ENCODE data around the gene MRGPRG.

Gene MRGPRG

GRCh38 chr11:3222941-3223915 is 4.6 kb upstream of the MRGPRG start:
- DNase-seq = peak in 1 of 2 donors; percentile 60
- H3K4me3 ChIP-seq = no peak overlapping the region
- intact Hi-C loops (cut with DNase I; ENCODE audit: low total_unique reads) = loop anchor here (5.0 kb wide), 1 partner anchor 186 kb away; no protein-coding TSS in a partner anchor
- H3K36me3 ChIP-seq = no peaks in the 10 kb centered on the region
- H3K9me3 ChIP-seq = no peaks in the 10 kb centered on the region
- no peak overlapping the region for H3K27ac ChIP-seq
- peaks cover 0 to 91% of the 10 kb centered on the region in 2 donors for H3K27me3 ChIP-seq
- peaks cover 0 to 9% (median 3%) of the 10 kb centered on the region in 4 donors for H3K4me1 ChIP-seq
- no peak for TF ChIP-seq CTCF (IDR thresholded peaks at IDR 0.05)

- Histone ChIP-seq H3K4me1 (peaks cover 0 to 10% (median 4%) of the 10 kb centered on the region in 4 donors), H3K27ac (no peak overlapping the region), H3K4me3 (no peak overlapping the region), H3K9me3 (no peaks in the 10 kb centered on the region), H3K36me3 (no peaks in the 10 kb centered on the region), H3K27me3 (peaks cover 0 to 90% of the 10 kb centered on the region in 2 donors)
- no peak for TF ChIP-seq CTCF (IDR thresholded peaks at IDR 0.05)
- no peak for DNase-seq
- intact Hi-C loops (cut with DNase I; ENCODE audit: low total_unique reads) = loop anchor here (5.0 kb wide), 1 partner anchor 185 kb away; no protein-coding TSS in a partner anchor
Observed at GRCh38 chr11:3222003-3222855, 3.6 kb upstream of the MRGPRG start.

GRCh38 chr11:3221408-3222002 is 2.9 kb upstream of the MRGPRG start:
- TF ChIP-seq CTCF (IDR thresholded peaks at IDR 0.05) = no peak
- no peak overlapping the region for H3K27ac ChIP-seq
- peak in 1 of 2 donors; percentile 18 for DNase-seq
- no peaks in the 10 kb centered on the region for H3K9me3 ChIP-seq
- intact Hi-C loops (cut with DNase I; ENCODE audit: low total_unique reads) = loop anchor here (5.0 kb wide), 1 partner anchor 184 kb away; no protein-coding TSS in a partner anchor
- H3K4me1 ChIP-seq = peaks cover 0 to 14% (median 6%) of the 10 kb centered on the region in 4 donors
- no peak overlapping the region for H3K4me3 ChIP-seq
- peaks cover 0 to 88% of the 10 kb centered on the region in 2 donors for H3K27me3 ChIP-seq
- no peaks in the 10 kb centered on the region for H3K36me3 ChIP-seq

GRCh38 chr11:3220521-3221407 is 2.2 kb upstream of the MRGPRG start:
- H3K4me1 ChIP-seq = peaks cover 0 to 14% (median 6%) of the 10 kb centered on the region in 4 donors
- intact Hi-C loops (cut with DNase I; ENCODE audit: low total_unique reads) = loop anchor here (5.0 kb wide), 1 partner anchor 183 kb away; no protein-coding TSS in a partner anchor
- H3K9me3 ChIP-seq = no peaks in the 10 kb centered on the region
- no peak overlapping the region for H3K27ac ChIP-seq
- H3K36me3 ChIP-seq = no peaks in the 10 kb centered on the region
- TF ChIP-seq CTCF (IDR thresholded peaks at IDR 0.05) = no peak
- peak; percentile 20 to 65 for DNase-seq
- no peak overlapping the region for H3K4me3 ChIP-seq
- peaks cover 0 to 91% of the 10 kb centered on the region in 2 donors for H3K27me3 ChIP-seq
